GM19025 (cell line): ENCODE results near the gene RBMXL2.

Source experiments
- ATAC-seq: cut with Tn5 transposase; IDR thresholded peaks from one replicate; pipeline ENCODE4 v1.9.1; 2021; ENCODE audit warnings: mild to moderate bottlenecking, low read depth, moderate library complexity; ENCODE audit not compliant: unreplicated experiment

The RBMXL2 gene

DNA sequence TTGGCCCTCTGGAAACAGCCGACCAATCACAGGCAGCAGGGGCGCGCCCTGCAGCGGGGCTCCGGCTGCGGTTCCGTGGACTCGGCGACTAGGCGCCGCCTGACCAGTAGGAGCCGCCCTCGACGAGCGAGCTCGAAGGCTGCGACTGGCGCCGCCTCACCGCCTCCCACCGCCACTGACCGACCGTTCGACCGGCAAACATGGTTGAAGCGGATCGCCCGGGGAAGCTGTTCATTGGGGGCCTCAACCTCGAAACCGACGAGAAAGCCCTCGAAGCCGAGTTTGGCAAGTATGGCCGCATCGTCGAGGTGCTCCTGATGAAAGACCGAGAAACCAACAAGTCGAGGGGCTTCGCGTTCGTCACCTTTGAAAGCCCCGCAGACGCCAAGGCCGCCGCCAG is at the start of gene RBMXL2:
RBMXL2 (plus strand) TSS at position 78 of the 400 bp plus-strand sequence; CDS start at position 201, 123 bp downstream.
- ATAC-seq = no peak

DNA sequence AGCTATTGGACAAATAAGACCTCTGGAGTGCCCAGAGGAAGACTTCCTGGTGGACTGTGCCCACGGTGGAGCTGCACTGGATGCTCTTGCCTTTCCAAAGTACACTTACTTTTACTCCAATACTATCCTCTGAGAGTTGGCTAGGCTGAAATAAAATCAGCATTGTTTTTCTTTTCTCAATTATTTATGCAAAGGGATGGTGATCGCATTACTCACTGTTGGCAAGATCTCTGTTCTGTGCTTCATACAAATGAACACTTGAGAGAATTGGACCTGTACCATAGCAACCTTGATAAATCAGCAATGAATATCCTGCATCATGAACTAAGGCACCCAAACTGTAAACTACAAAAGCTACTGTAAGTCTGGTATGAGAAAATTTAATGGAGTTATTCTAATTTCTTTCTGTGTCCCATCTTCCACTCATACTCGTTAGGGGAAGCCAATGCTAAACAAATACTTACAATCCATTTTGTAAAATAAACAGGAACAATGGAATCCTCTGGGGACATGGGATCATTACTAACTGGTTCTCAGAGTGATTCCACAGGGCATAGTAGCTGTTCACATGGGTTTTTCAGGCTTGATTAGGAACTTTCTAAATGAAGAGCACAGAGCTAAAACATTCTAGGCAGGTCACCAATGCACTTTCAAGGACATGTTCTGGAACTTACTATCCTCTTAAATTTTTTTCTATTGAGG is 42.2 kb upstream of the RBMXL2 start:
- ATAC-seq = no peak

DNA sequence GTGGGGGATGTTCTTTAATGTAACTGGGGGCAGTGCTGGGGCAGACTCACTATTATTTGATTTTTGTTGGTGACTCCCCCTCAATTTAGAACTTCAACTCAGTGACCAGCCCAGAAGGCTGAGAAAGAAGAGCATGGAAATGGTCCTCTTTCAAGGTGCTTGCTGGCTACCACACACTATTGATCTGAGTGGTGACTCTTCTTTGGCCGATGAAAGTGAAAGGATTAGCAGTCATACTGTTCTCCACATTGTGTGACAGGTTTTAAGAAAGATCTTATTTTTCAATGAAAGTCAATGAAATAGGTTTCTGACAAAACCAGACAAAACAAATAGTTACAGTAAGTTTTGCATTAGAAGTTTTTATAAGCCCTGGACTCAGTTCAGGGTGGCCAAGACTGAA is 38.6 kb upstream of the RBMXL2 start:
- ATAC-seq = no peak

DNA sequence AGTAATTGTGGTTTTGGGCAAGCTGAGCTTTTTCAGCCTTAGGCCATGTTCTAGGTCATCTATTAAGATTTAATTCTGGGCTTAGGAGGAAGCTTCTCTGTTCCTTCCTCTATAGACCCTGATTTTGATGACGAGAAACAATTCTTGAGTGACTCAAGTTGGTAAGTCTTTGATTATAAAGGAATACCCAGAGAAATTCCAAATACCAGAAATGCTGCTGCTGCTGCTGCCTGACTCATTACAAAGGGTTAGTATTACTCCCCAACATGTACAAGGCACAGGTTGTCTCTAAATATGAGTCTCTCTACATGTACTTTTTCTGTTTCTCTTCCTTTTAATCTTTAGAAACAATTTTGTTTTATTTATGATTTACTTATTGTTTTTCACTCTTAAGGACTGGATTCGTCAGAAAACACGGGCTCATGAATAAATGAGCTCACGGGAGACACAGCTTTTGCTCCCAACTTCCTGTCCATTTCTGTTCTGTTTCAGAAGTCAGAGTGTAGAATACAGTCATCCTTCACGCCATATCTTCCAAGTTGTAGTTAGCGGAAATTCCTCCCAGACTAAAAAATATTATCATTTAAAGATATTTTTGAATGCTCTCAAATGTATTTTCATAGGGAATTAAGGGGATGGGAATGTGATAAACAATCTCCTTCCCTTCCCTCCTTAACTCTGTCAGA is 31.8 kb upstream of the RBMXL2 start:
- ATAC-seq = no peak

DNA sequence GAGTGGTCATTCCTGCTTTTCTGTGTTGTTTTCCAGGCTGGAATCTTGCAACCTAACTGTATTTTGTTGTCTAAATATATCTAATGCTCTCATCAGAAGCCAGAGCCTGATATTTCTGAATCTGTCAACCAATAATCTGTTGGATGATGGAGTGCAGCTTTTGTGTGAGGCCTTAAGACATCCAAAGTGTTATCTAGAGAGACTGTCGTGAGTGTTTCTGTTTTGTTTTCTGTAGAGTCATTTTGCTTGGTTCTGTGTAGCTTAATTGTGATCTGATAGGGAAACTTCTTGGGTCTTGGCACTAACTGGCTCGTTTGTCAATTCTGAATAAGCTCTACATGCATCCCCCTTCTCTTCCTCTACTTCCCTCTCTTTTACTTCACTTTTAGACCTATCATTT is 31.2 kb upstream of the RBMXL2 start:
- no peak for ATAC-seq

DNA sequence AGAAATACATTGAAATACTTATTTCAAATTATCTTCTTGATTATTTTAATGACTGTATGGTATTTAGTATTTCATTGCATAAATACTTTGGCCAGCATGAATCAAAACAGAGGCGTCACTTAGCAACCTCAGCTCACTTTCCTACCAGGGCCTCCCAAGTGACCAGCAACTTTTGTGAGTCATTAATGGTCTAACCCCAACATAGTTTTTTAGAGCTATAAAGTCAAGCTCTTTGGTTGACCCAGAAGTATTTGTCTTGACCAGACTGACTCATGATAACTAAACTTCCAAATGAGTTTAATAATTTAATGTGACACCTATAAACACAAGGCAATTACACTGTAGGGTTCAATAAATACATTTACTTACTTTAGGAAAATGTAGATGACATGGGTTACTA is 27.9 kb upstream of the RBMXL2 start:
- no peak for ATAC-seq

DNA sequence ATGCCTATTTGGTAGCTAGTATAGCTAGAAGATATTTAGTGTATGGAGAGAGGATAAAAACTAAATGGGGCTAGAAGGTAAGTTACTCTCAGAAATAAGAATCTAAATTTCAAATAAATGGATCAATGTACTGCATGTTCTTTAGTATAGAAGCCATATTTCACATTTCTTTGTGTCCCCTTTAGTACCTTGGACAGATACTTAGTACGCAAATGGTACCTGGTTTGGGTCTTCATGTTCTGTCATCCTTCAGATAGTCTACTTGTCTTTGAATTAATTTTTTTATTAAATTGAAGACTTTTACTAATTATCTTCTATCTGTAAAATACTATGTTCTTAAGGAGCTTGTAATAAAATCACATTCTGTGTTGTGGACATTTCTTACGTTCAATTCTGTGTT is 26.3 kb upstream of the RBMXL2 start:
- no peak for ATAC-seq

DNA sequence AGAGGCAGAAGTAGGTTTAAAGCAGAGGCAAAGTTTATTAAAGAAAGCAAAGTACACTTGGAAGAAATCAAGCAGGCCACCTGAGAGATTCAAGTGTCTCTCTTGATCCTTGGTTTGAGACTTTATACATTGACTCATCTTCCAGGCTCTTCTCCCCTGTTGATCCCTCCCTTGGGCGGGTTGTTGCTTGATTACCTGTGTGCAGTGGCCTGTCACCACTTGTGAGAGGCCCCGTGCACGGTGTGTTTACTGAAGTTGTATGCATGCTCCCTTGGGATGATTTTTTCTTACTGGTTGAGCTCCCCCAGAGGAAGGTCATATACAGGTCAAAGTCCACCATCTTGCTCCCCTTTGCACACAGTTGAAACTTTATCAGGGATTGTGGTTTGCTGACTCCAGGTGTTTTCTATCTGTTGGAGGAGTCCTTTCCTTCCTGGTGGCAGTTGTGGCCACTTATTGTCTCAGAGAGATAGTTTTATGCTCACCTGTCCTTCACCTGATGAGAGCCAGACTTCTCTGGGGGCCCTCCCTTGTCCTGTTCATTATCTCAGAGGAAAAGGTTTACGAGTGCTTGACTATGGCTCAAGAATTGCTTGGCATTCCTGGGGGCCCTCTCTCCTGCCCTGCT is 16.3 kb upstream of the RBMXL2 start:
- ATAC-seq = no peak

DNA sequence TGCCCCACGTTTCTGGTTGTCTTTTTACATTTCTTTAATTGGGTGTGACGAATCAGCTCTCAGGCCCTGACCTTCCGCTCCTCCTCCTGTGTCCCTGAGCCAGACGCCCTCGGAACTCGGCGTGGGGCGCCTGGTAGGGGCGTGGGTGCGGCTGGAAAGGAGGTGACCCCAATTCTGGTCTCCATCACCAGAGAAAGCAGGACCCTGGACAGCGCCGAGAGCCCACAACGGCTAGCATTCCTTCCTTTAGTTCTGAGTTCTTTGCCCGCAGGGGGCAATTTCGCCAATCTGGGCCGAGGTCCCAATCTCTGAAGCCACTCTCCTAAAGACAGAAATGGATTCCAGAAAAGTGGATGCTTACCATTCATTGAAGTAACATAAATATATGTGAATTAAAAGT is 11.7 kb upstream of the RBMXL2 start:
- ATAC-seq = no peak

DNA sequence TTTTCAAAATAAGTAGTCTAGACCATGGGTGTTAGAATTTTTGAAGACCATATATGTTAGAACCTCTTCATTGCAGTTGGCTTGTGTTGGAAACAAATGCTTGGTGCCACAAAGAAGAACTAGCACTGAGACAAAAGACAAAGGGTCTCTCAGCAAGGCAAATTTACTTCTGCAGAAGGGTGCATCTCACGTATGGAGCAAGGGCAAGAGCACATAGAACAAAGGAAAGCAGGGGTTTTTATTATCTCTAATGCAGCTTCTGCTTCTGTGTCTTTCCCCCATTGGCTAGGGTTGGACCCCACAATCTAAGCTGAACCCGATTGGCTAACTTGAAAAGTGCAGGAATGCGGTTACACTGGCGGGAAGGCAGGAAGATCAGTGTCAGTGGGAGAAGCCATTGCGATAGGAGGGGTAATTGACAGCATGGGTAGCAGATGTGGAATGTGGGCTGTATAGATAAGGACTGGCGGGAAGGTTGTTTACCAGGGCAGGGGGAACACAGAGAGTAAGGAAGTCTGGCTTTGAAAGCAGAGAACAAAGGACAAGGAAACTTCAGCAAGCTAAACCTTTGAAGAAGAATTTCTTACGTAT is 9.2 kb upstream of the RBMXL2 start:
- no peak for ATAC-seq

DNA sequence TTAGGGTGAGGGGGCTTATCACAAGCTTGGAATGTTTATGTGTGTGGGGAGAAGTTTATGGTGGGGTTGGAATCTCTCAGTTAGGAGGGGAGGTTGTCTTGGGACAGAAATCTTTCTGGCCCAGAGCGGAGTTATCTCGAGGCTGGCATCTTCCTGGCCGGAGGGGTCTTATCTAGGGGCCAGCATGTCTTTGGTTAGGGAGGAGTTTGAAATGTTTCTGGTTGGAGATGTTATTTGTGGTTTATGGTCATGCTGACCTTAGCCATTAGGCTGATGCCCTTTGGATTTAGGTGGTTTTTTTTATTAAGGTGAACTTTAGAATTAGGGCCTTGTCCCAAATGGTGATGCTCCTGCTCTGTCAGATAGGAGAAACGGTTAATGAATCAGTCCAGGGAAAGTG is 7.9 kb upstream of the RBMXL2 start:
- ATAC-seq = no peak

DNA sequence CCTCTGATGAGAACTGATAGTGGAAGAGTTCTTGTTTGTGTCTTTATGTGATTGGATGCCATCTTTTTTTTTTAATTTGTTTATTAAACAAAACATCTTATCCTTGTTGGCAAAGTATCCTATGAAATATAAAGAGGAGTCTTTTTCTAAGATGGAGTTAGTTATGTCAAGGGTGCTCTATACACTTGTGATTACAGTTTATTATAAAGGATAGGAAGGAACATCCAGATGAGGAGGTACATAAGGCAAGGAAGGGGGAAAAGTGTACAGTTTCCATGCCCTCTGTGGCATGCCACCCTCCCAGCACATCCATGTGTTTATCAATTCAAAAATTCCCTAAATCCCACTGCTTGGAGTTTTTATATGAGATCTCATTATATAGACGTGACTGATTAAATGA is 7.4 kb upstream of the RBMXL2 start:
- no peak for ATAC-seq

DNA sequence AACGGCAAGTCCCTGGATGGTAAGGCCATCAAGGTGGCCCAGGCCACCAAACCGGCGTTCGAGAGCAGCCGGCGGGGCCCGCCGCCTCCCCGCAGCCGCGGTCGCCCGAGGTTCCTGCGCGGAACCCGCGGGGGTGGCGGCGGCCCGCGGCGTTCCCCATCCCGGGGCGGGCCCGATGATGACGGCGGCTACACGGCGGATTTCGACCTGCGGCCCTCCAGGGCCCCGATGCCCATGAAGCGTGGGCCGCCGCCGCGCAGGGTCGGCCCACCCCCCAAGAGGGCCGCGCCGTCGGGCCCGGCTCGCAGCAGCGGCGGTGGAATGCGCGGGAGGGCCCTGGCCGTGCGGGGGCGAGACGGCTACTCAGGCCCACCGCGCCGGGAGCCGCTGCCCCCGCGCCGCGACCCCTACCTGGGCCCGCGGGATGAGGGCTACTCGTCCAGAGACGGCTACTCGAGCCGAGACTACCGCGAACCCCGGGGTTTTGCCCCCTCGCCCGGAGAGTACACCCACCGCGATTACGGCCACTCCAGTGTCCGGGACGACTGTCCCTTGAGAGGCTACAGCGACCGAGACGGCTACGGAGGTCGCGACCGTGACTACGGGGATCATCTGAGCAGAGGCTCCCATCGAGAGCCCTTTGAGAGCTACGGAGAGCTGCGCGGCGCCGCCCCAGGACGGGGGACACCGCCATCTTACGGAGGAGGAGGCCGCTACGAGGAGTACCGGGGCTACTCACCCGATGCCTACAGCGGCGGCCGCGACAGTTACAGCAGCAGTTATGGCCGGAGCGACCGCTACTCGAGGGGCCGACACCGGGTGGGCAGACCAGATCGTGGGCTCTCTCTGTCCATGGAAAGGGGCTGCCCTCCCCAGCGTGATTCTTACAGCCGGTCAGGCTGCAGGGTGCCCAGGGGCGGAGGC is 792 bp downstream of the RBMXL2 start:
- ATAC-seq = no peak

DNA sequence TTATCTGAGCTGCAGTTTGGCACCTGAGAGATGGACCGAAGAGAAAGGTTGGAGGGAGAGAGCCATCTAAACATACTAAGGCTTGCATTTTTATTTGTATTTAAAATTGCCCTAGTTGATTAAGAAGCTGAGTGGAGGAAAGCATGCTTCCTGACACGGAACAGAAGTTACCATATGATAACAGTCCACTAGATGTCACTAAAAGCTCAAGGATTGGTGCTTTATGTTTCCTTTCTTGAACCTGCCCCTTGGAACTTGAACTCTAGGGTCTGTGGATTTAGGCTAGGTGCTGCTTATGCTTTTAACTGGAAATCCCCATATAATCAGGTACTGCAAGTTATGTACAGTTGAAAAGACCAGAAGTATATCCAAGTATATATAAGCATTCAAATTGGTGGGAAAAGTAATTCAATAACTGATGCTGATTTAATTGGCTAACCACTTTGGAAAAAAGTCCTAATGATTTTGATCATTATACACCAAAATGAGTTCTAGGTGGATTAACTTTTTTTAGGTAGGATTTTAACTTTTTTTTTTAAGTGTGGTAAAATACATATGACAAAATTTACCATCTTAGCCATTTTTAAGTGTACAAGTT is 9.5 kb downstream of the RBMXL2 start:
- no peak for ATAC-seq

DNA sequence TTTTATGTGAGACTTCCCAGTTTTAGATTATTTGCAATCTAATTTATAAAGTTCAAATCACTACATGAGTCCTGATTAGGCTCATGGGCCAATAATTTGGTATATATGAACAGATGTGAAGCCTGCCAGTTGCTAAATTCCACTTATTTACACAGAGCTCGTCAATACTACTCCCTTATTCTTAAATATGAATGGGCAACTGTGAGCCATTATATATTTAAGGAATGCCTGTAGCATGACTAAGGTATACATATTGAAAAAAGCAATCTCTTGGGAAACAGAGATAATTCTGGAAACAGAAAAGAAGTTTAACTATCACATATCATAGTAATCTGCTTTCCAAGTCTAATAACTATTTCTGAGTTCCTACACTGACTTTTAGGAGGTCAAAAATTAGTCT is 27.0 kb downstream of the RBMXL2 start:
- ATAC-seq = no peak

DNA sequence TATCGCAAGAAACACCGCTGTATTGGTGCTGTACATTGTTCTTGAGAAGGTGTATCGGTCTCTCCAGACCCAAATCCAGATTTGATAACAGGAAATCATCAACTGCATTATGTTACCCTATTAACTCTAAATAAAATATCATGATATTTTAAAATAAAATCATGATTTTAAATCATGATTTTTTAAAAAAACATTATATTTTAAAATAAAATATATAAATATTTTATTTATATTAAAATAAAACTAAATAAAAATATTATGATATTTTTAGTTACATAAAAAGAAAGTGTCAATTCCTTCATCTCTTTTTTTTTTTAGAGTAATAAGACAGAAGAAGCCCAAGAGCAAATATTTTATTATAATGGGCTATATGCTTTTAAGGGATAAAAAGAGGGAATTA is 27.6 kb downstream of the RBMXL2 start:
- ATAC-seq = no peak

DNA sequence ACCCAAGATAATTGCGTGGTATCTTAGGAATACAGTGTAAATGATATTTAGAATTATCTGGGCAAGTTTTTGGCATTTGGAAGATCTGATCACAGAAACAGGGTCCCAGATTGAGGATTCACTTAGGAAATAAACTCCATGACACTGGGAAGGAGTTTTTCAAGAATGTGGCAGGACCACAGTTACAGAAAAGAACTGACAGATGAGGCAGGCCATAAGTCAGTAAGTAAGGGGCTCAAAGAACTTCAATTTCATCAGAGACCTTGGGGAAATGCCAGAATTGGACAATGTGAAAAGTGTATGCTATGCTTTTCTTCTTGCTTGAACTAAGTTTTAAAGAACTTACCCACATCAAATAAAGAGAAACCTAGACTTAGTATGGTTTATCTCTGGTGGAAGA is 49.3 kb downstream of the RBMXL2 start:
- ATAC-seq = no peak
